Stimulated activated CD8-positive, alpha-beta memory T cell treated with anti-CD3 and anti-CD28 coated beads, Interleukin-12 subunit alpha, Interleukin-12 subunit beta, amount 100 ng/mL, for 1 hour (primary cell): ENCODE results near the gene TIMM22.
"Not testable (repeated sequence)": the region's sequence is repeated elsewhere in the genome, so short reads cannot be mapped to it uniquely, and the experiment has no call there.

ENCODE experiments used
- DNase-seq: peaks from one replicate; pipeline ENCODE4 v3.0.0-alpha.2; 2020; ENCODE audit warnings: low read depth

TIMM22 gene

DNA sequence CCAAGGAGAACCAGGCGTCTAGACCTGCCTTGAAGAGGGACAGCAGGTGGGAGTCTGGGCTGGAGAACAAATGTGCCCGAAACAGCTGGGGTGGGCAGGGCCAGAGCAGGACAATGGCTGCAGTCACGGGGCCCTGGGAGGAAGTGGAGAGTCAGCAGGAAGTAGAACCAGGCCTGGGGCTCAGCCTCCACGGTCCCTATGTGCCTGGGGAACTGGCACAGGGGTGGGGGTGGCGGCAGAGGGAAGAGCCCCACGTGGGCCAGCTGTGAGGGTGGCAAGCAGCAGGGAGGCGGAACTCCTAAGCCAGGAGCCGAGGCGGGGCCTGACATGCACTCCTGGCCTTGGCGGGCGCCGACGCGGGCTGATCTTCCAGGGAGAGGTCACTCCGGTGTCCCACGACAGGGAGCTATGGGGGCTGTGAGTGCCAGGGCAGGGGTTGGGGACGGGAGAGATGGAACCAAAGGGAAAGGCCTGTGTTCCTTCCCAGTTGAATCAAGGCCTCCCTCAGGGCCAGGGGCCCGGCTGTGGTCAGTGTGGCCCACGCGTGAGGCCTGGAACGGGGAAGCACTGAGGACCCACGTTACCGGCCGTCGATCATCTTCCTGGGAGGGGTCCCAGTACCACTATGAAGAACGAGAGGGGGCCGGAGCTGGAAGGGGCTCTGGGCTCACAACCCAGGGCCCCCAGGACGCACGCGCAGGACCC lies 42.7 kb downstream of the TIMM22 start:
- DNase-seq: no peak

DNA sequence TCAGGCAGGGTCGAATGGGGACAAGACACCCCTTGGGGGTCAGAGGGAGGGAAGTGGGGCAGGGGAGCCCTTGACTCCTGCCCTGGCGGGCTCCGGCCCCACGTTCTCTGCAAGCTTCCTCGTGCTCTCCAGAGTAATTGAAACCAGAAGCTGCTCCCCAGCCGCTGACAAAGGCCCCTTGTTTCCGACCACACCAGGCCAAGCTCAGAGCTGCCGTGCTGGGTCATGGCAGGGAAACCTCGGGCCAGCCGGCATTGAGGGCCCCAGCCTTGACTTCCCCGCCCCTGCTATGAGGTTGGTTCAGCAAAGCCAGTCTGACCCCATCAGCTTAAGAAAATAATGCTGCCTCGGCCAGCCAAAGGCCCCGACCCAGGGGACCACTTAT lies 43.3 kb downstream of the TIMM22 start:
- no peak for DNase-seq

DNA sequence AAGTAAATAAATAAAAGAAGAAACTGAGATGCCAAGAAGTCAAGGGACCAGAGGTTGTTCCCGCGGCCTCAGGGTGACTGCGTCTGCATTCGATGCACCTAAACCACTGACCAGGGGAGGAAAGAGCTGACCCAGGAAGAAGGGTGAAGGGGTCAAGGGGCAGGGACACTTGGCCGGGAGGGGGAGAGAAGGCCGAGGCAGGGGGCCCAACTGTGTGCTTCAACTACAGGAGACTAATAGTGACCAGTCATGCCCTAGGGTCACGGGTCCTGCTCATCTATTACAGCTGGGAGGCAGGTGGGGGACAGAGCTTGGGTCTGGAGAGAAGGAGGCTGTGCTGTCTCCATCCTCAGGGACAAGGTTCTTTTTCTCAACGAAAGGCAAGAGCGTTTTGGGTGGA lies 44.8 kb downstream of the TIMM22 start:
- DNase-seq: no peak

DNA sequence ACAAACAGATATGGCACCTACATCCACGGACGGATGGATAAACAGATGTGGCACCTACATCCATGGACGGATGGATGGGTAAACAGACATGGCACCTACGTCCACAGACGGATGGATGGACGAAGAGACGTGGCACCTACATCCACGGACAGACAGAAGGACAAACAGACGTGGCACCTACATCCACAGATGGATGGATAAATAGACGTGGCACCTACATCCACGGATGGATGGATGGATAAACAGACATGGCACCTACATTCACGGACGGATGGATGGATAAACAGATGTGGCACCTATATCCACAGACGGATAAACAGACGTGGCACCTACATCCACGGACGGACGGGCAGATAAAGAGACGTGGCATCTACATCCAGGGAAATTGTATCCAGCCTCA lies 45.6 kb downstream of the TIMM22 start:
- DNase-seq: no peak

DNA sequence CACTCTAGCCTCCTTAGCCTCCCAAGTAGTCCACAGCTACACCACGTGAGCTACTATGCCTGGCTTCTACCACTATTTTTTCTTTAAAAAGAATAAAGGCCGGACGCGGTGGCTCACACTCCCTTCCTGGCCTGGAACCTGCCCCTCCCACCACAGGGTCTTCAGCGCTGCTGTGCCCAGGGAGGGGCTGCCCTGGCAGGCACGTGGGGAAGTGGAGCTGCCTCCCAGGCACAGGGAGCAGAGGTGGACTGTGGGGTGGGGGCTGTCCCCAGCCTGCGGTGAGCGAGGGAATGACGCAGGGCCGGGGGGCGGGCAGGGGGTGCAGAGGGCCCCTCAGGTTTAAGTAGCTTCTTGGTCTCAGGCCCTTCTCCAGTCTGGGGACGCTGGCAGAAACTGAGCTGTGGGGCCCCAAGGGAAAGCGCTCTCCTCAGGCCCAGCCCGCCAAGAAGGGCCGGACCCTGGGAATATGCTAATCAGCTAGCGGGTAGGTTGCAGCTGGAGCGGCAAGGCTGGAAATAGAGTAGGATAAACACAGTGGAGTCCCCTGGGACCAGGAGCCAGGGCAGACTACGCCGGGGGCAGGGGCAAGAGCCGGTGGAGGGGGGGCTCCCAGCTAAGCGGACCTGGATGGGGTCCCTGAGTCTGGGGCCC lies 46.8 kb downstream of the TIMM22 start:
- no peak for DNase-seq

DNA sequence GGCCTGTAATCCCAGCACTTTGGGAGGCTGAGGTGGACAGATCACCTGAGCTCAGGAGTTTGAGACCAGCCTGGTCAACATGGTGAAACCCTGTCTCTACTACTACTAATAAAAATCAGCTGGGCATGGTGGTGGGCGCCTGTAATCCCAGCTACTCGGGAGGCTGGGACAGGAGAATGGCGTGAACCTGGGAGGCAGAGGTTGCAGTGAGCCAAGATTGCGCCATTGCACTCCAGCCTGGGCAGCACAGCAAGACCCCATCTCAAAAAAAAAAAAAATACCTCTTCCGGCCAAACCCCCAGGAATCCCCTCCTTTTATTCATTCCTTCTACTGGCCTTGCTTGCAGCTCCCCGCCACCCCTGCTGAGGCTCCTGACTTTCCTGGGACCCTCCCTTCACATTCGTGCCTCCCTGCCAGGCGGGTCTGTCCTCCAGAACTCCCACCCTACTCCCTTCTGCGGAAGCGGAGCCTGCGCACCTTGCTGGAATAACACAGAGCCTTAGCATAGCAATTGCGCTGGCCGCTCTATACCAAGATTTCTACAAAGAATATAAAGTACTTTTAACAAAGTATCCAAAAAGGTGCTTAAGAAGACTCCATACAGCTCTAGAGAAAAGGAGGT lies 47.6 kb downstream of the TIMM22 start:
- not testable (repeated sequence) for DNase-seq

DNA sequence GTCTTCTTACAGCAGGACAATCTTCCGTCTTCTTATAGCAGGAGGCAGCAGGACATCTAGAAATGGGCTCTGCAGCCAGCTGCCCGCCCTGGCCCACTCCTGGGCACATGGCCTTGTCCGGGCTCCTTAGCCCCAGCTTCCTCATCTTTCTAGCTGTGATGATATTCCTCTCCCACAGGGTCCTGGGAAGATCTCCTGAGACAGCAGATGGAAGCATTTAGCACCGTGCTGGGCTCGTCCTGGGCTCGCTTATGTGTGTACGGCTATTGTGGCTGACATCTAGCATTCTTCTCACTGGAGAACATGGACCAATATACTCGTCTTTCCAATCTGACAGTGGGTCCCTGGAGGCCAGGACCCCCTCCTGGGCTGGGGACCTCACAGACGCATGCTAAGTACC lies 48.5 kb downstream of the TIMM22 start:
- DNase-seq: no peak

DNA sequence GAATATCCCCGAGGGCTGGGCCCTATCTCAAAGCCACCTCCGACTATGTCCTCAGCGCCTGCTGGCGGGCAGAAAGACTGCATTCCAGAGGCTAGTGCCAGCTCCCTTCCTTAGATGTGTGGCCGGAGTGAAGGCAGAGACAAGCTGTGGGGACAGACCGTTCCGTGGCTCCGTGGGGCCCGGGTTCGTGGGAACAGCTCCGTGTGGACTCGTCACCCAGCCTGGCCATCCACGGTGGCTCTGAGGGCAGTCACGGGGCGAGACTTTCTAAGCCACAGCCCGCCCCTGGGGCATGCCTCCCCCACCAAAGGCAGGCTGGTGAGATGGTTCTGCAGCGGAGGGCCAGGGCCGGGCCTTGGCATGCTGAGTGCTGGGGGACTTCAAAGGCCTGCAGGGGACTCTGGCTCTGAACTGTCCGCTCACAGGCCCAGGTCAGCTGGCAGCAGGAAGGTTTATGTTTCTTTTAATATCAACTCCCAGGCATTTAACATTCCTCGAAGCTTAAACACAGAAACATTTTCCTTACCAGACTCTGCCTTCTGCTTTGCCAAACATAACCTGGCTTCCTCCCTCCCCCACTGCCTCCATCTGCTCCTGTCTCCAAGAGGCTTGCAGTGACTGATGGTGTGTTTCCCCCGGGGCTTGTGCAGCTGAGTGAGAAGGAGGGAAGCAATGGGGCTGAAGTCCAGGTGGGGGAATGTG lies 50.4 kb downstream of the TIMM22 start:
- no peak for DNase-seq

DNA sequence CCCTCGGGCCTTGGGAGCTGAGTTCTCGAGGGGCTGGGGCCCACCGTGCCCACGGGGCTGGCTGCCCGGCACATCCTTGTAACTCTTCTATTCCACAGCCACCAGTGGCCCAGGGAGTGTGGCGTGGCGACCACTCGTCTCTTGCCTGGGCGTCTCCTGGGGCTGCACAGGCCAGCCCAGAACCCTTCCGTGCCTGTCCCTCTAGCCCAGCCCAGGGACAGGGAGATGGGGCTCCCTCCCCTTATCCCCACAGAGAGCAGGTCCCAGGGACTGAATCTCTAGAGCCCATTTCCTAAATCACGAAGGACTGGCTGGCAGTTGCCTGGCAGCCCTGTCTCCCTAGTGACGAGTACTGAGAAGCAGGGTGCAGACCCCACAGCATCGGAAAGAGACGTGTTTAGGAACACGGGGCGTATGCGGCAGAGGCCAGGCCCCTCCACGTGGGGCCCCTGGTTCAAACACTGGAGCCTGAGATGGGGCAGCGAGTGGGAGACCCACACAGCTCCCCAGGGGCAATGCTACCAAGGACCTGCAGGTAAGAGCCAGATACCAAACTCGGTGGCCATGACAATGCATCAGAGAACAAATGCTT lies 51.0 kb downstream of the TIMM22 start:
- no peak for DNase-seq

DNA sequence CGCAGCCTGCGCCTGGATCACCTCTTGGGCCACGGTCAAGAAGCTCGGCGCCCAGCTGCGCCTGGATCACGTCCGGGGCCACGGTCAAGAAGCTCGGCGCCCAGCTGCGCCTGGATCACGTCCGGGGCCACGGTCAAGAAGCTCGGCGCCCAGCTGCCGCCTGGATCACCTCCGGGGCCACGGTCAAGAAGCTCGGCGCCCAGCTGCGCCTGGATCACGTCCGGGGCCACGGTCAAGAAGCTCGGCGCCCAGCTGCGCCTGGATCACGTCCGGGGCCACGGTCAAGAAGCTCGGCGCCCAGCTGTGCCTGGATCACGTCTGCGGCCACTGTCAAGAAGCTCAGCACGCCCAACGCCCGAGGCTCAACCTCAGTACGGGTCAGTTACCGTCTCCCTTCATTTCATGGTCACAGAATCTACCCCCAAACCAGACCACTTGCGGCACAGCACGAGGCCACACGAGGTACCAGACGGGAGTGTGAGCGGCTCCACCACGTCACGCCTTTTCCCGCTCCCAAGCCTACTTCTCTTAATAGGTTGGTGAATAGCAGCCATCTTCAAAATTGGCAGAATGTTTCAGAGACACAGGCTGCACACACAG lies 51.7 kb downstream of the TIMM22 start:
- DNase-seq: not testable (repeated sequence)

DNA sequence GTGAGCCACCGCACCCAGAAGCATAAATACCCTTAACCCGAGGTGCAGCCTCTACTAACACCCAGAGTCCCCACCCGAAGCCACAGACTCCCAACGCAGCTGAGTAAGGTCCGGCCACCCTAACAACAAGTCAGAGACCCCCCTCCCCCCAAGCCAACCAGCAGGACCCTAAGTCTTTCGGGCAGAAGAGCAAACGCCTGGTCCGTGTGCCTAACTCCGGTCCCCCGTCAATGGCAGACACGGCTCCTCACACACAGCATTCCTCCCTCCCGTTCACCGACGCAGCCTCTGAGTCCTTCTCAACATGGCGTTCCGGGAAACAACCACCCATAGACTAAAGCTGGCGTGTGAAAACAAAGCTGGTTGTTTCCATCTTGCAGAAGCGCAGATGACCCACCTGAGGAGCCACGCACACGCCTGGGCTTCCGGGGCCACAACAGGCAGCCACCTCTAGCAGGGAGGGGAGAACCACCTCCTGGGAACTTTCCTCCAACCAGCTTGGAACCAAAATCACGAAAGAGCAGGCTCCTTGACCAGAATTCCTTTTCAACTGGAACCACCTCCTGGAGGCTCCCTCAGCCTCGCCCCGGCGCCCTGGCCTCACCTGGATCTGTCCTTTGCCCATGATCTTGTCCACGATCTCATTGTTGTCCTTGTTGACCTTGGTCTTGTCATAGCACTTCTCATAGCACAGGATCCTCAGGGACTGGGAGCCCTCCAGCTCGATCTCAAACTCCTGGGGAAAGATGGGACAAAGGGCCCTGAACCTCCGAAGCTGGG lies 52.7 kb downstream of the TIMM22 start:
- no peak for DNase-seq

DNA sequence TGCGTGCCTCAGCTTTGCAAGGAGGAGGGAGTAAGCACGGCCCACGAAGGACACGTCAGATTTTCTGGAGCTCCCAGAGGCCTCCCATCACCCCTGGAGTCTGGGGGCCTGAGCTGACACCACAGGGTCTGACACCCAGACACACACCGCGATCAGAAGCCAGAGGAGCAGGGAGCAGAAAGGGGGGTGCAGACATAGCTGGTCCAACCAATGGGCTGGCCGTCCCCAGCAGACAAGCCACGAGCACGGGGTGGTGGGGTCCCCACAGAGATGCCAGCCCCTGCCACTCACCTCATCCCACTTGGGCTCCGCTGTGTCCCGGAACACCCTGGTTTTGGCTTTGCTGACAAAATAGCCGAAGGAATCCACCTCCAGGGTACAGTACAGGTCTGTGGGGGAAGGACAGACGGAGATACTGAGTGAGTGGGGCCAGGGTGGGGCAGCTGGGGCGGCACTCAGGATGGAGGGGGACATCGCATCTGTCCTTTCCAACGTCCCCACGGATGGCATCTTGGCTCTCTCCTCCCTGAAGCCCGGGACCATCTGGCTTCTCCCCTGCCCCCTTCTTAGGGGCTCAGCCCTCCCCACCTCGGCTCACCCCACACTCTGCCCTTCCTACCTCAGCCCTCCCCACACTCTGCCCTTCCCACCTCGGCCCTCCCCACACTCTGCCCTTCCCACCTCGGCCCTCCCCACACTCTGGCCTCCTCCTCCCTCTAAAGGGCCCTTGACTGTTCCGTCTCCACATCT lies 53.5 kb downstream of the TIMM22 start:
- no peak for DNase-seq

DNA sequence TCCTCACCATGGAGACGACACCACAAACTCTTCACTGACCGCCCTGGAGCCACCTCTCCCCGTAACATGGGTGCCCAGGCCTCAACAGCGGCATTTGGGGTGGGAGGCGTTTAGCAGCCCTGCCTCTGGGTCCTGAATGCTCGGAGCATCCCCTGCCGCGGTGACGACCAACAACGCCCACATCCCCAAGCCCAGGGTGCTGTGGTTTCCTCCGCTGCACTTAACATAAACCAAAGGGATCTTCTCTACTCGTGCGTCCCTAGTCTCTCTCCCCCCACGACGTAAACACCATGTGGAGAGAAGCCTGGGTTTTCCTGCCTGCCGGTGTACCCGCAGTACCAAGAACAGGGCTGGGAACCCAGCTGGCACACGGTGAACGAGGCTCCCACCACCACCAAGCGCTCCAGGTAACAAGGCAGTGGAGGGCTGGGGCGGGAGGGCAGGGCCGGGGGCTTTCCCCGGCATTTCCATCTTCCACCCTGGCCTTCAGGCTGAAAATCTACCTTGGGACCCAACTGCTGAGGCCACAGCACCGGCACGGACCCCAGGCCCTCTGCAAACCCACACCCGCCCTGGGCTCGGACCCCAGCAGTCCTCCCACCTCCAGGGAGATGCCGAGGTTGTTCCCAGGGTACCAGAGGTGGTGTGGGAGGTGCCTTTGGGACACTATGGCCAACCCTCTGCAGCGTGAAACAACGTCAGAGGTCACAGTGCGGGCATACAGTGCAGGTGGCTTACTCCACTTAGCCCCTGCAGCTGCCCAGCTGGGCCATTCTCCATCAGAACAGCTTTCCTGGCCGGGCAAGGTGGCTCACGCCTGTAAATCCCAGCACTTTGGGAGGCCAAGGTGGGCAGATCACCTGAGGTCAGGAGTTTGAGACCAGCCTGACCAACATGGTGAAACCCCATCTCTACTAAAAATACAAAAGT lies 54.3 kb downstream of the TIMM22 start:
- DNase-seq: no peak
